ENCODE data around the gene INTS1.

Gene INTS1

GRCh38 chr7:1422512-1423263 lies 81.5 kb downstream of the INTS1 start:
- DNase-seq (ENCODE audit: low read depth), result no peak
- H3K4me3 ChIP-seq (ENCODE audit: low read length), result no peak overlapping the region
- TF ChIP-seq CTCF (conservative IDR thresholded peaks at IDR 0.05; ENCODE audit: low read length), result no peak

GRCh38 chr7:1421946-1422345 lies 82.2 kb downstream of the INTS1 start:
- DNase-seq (ENCODE audit: low read depth), result no peak
- TF ChIP-seq CTCF (conservative IDR thresholded peaks at IDR 0.05; ENCODE audit: low read length), result no peak
- H3K4me3 ChIP-seq (ENCODE audit: low read length), result no peak overlapping the region

GRCh38 chr7:1421020-1421790 lies 83.0 kb downstream of the INTS1 start:
- no peak overlapping the region for H3K4me3 ChIP-seq (ENCODE audit: low read length)
- no peak for DNase-seq (ENCODE audit: low read depth)
- TF ChIP-seq CTCF (conservative IDR thresholded peaks at IDR 0.05; ENCODE audit: low read length), result no peak

Measured in AG10803 (cell line).